Measurements from ENCODE around the gene AGTRAP.

AGTRAP gene

DNA sequence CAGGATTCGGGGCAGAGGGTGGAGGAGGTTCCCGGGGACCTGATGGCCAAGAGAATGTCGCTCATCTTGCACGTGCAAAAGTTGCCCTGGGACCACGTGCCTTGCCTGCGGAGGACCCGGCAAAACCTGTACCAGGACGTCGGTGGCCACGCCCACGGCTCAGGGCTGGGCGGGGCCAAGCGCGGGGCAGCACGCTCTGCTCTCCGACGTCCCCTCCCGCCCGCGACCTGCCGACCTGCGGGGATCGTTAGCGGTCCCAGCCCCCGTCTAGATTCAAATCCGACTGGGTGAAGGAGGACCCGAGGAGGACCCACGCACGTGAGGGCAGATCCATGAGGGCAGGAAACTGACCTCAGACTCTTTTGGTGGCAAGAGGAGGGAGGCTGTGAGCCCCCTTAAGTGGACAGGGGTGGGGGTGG is 26.1 kb downstream of the AGTRAP start, which contains the start of gene C1orf167:
Gene C1orf167 (plus strand): TSS at position 206 of the 419 bp plus-strand sequence. CDS start 2,208 bp downstream, outside the sequence.
- no peak within 1 kb of the TSS for H3K4me3 ChIP-seq (ENCODE audit: low read depth, low read length)
- TF ChIP-seq MYC (IDR thresholded peaks at IDR 0.05; ENCODE audit: low read depth, low read length), result no peak
- TF ChIP-seq, protein P1, sequence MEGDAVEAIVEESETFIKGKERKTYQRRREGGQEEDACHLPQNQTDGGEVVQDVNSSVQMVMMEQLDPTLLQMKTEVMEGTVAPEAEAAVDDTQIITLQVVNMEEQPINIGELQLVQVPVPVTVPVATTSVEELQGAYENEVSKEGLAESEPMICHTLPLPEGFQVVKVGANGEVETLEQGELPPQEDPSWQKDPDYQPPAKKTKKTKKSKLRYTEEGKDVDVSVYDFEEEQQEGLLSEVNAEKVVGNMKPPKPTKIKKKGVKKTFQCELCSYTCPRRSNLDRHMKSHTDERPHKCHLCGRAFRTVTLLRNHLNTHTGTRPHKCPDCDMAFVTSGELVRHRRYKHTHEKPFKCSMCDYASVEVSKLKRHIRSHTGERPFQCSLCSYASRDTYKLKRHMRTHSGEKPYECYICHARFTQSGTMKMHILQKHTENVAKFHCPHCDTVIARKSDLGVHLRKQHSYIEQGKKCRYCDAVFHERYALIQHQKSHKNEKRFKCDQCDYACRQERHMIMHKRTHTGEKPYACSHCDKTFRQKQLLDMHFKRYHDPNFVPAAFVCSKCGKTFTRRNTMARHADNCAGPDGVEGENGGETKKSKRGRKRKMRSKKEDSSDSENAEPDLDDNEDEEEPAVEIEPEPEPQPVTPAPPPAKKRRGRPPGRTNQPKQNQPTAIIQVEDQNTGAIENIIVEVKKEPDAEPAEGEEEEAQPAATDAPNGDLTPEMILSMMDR (IDR thresholded peaks at IDR 0.05; ENCODE audit: low read depth, low read length), result no peak
- no peak for DNase-seq (ENCODE audit: low read depth)

DNA sequence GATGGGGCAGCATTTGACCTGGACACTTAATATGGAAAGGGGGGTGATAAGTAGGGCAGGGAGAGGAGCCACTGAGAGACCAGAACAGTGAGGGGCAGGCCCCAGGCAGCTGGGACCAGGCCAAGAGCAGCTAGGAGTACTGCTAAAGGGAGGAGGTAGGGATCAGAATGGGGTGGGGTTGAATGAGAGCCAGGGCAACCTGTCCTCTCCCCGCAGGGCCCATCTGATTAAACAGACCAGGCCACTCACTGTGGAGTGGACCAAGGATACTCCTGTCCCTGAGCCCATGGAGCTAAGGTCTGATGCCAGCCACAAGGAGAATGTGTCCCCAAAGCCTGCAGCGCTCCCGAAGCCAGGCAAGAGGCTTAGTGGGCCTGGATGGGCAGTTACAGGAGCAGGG is 28.2 kb downstream of the AGTRAP start:
- no peak overlapping the region for H3K4me3 ChIP-seq (ENCODE audit: low read depth, low read length)
- TF ChIP-seq, protein P1 (IDR thresholded peaks at IDR 0.05; ENCODE audit: low read depth, low read length), result no peak
- TF ChIP-seq MYC (IDR thresholded peaks at IDR 0.05; ENCODE audit: low read depth, low read length), result no peak
- no peak for TF ChIP-seq POLR2A (IDR thresholded peaks at IDR 0.05; ENCODE audit: extremely low read depth, insufficient read length)
- TF ChIP-seq, protein P2, sequence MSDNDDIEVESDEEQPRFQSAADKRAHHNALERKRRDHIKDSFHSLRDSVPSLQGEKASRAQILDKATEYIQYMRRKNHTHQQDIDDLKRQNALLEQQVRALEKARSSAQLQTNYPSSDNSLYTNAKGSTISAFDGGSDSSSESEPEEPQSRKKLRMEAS (IDR thresholded peaks at IDR 0.05; ENCODE audit: low read depth, low read length), result no peak
- DNase-seq (ENCODE audit: low read depth), result no peak

DNA sequence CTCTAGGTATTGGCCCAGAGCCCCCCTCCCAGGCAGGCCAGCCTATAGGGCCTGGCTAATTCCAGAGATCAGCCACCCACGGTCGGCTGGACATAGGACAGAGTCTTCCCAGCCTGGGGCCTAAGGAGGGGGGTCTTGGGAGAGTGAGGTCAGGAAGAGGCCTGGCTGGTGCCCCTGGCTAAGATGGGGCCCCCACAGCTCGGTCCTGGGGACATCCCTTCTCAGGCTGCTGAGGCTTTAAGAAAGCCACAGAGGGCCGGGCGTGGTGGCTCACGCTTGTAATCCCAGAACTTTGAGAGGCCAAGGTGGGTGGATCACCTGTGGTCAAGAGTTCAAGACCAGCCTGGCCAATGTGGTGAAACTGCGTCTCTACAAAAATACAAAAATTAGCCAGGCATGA is 28.6 kb downstream of the AGTRAP start:
- no peak for DNase-seq (ENCODE audit: low read depth)
- TF ChIP-seq, protein P1 (IDR thresholded peaks at IDR 0.05; ENCODE audit: low read depth, low read length), result no peak
- TF ChIP-seq POLR2A (IDR thresholded peaks at IDR 0.05; ENCODE audit: extremely low read depth, insufficient read length) (no peak), MYC (IDR thresholded peaks at IDR 0.05; ENCODE audit: low read depth, low read length) (no peak)
- TF ChIP-seq, protein P2 (IDR thresholded peaks at IDR 0.05; ENCODE audit: low read depth, low read length), result no peak
- no peak overlapping the region for H3K4me3 ChIP-seq (ENCODE audit: low read depth, low read length)

DNA sequence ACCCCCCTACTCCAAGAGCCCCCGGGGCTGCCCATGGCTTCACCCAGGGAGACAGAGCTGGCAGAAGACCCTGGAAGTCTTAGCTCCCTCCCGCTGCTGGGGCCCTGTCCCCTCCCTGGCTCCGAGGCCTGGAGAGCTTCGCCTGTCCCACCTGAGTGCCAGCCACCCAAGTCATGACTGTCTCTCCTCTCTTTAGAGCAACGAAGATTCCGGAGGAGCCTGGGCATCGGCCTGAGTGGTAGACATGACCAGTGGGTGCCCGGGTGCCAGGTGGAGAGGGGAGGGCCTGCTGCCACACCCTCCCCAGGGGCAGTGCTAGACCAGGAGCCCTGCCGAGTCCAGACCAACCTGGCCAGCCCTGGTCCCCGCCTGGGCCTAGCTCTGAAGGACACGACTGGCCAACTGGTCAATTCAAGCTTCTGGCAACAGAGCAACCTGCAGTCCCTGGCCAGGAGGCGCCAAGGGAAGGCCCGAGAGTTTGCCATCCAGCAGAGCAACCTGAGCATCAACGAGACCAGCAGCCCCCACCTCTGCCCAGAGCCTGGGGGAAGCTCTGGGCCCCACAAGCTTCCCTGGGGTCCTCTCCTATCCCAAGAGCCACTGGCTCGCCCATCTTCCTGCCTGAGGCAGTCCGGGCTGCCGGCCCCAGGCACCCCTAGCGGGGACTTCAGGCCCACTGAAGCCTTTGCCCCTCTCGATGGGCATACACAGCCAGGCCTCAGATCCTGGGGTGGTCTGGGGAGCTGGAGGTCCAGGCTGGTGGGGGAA is 29.9 kb downstream of the AGTRAP start:
- TF ChIP-seq, protein P2 (IDR thresholded peaks at IDR 0.05; ENCODE audit: low read depth, low read length), result no peak
- TF ChIP-seq, protein P1 (IDR thresholded peaks at IDR 0.05; ENCODE audit: low read depth, low read length), result no peak
- TF ChIP-seq MYC (IDR thresholded peaks at IDR 0.05; ENCODE audit: low read depth, low read length) (no peak), POLR2A (IDR thresholded peaks at IDR 0.05; ENCODE audit: extremely low read depth, insufficient read length) (no peak)
- H3K4me3 ChIP-seq (ENCODE audit: low read depth, low read length), result no peak overlapping the region
- DNase-seq (ENCODE audit: low read depth), result no peak

DNA sequence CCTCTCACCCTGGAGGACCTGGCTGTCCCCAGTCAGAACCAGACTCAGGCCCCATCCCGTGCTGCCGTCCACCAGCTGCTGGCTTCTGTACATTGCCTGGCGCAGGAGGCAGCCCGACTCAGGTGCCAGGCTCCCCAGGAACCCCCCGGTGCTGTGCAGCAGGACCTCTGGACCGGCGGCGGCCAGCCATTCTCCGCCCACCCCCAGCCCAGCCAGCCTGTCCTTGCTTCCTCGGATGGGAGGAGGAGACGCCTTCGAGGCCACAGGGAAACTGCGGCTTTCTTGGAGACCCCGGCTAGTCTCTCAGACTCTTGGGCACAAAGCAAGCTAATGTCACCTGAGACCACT is 30.5 kb downstream of the AGTRAP start:
- H3K4me3 ChIP-seq (ENCODE audit: low read depth, low read length), result no peak overlapping the region
- no peak for DNase-seq (ENCODE audit: low read depth)
- TF ChIP-seq, protein P1 (IDR thresholded peaks at IDR 0.05; ENCODE audit: low read depth, low read length), result no peak
- TF ChIP-seq, protein P2 (IDR thresholded peaks at IDR 0.05; ENCODE audit: low read depth, low read length), result no peak
- TF ChIP-seq MYC (IDR thresholded peaks at IDR 0.05; ENCODE audit: low read depth, low read length) (no peak), POLR2A (IDR thresholded peaks at IDR 0.05; ENCODE audit: extremely low read depth, insufficient read length) (no peak)
